Mesenchymal stem cell (in vitro differentiated cells and primary cell): ENCODE measurements around the gene PCSK6.
"Not testable (repeated sequence)": the region's sequence is repeated elsewhere in the genome, so short reads cannot be mapped to it uniquely, and the experiment has no call there.

Experiments
- DNase-seq: peaks from one replicate; pipeline ENCODE4 v3.0.0-alpha.2; 2013
- H2AFZ ChIP-seq: one replicate; pipeline ENCODE4 v1.6.1; 2013; ENCODE audit warnings: low read depth, mild to moderate bottlenecking, control low read depth, inconsistent platforms, low read length, moderate library complexity
- H2AK5ac ChIP-seq: 2 replicates; pipeline ENCODE4 v1.6.1; 2013; ENCODE audit warnings: low read length, moderate library complexity, mild to moderate bottlenecking, inconsistent platforms; ENCODE audit not compliant: severe bottlenecking
- H2BK120ac ChIP-seq: one replicate; pipeline ENCODE4 v1.6.1; 2013; ENCODE audit warnings: low read depth, mild to moderate bottlenecking, inconsistent platforms, low read length, moderate library complexity
- H2BK12ac ChIP-seq, 2 experiments: one replicate each; pipeline ENCODE4 v1.6.1; 2013; ENCODE audit warnings: inconsistent platforms in 2 of 2, low read length in 2 of 2, mild to moderate bottlenecking in 2 of 2, moderate library complexity in 2 of 2, control low read depth in 1 of 2
- H2BK15ac ChIP-seq: one replicate; pipeline ENCODE4 v1.6.1; 2013; ENCODE audit warnings: mild to moderate bottlenecking, low read depth, inconsistent platforms; ENCODE audit not compliant: poor library complexity, severe bottlenecking
- H2BK5ac ChIP-seq: 2 replicates; pipeline ENCODE4 v1.6.1; 2013; ENCODE audit warnings: low read depth, mild to moderate bottlenecking, low read length, control low read depth, inconsistent platforms; ENCODE audit not compliant: poor library complexity, severe bottlenecking
- H3K14ac ChIP-seq, 2 experiments: one replicate each; pipeline ENCODE4 v1.6.1; 2013; ENCODE audit warnings: inconsistent platforms in 2 of 2, low read length in 2 of 2, control low read depth in 1 of 2, mild to moderate bottlenecking in 1 of 2, moderate library complexity in 1 of 2
- H3K18ac ChIP-seq, 2 experiments: one replicate each; pipeline ENCODE4 v1.6.1; 2013; ENCODE audit warnings: inconsistent platforms in 2 of 2, low read length in 2 of 2, control low read depth in 1 of 2, low read depth in 1 of 2, mild to moderate bottlenecking in 1 of 2
- H3K23ac ChIP-seq, 2 experiments: one replicate each; pipeline ENCODE4 v1.6.1; 2013; ENCODE audit warnings: inconsistent platforms in 2 of 2, low read length in 2 of 2, mild to moderate bottlenecking in 2 of 2, moderate library complexity in 2 of 2, control low read depth in 1 of 2
- H3K27ac ChIP-seq: 2 replicates; pipeline ENCODE4 v1.5.1; 2013; ENCODE audit warnings: mild to moderate bottlenecking, moderate library complexity, low read length, control low read depth, inconsistent platforms; ENCODE audit not compliant: poor library complexity, severe bottlenecking
- H3K27me3 ChIP-seq, 2 experiments: 2 replicates each; pipeline versions ENCODE4 v1.6.1 to v1.7.0; 2013; ENCODE audit warnings: low read length in 2 of 2, mild to moderate bottlenecking in 2 of 2, moderate library complexity in 2 of 2, control low read depth in 1 of 2, inconsistent platforms in 1 of 2; ENCODE audit not compliant: control insufficient read depth in 1 of 2, insufficient read depth in 1 of 2
- H3K36me3 ChIP-seq, 2 experiments: 2 replicates each; pipeline versions ENCODE4 v1.6.1 to v1.7.0; 2013; ENCODE audit warnings: low read length in 2 of 2, control low read depth in 1 of 2, inconsistent platforms in 1 of 2, low read depth in 1 of 2, mild to moderate bottlenecking in 1 of 2; ENCODE audit not compliant: insufficient read depth in 2 of 2, control insufficient read depth in 1 of 2
- H3K4ac ChIP-seq, 2 experiments: one replicate each; pipeline ENCODE4 v1.6.1; 2013; ENCODE audit warnings: inconsistent platforms in 2 of 2, low read length in 2 of 2, mild to moderate bottlenecking in 2 of 2, moderate library complexity in 2 of 2, control low read depth in 1 of 2, low read depth in 1 of 2
- H3K4me1 ChIP-seq: 2 replicates; pipeline ENCODE4 v1.6.1; 2013; ENCODE audit warnings: low read depth, low read length, control low read depth; ENCODE audit not compliant: control insufficient read depth, insufficient read depth
- H3K4me2 ChIP-seq: 2 replicates; pipeline ENCODE4 v1.6.1; 2013; ENCODE audit warnings: low read length, mild to moderate bottlenecking, inconsistent platforms; ENCODE audit not compliant: poor library complexity, severe bottlenecking
- H3K4me3 ChIP-seq, 2 experiments: 2 replicates each; pipeline versions ENCODE4 v1.5.1 to v1.7.0; 2013; ENCODE audit warnings: low read length in 2 of 2, mild to moderate bottlenecking in 2 of 2, control low read depth in 1 of 2, low read depth in 1 of 2; ENCODE audit not compliant: insufficient read depth in 1 of 2
- H3K79me1 ChIP-seq: replicated peaks from 2 replicates; pipeline ENCODE4 v1.6.1; 2013; ENCODE audit warnings: mild to moderate bottlenecking, control low read depth, low read length, inconsistent platforms; ENCODE audit not compliant: poor library complexity, severe bottlenecking
- H3K9ac ChIP-seq: 2 replicates; pipeline ENCODE4 v1.7.0; 2013; ENCODE audit warnings: mild to moderate bottlenecking, low read length, moderate library complexity
- H3K9me3 ChIP-seq: 2 replicates; pipeline ENCODE4 v1.7.0; 2013; ENCODE audit warnings: mild to moderate bottlenecking, low read length; ENCODE audit not compliant: control insufficient read depth
- H4K8ac ChIP-seq: one replicate; pipeline ENCODE4 v1.6.1; 2013; ENCODE audit warnings: inconsistent platforms, mild to moderate bottlenecking, low read length, moderate library complexity
- H4K91ac ChIP-seq: one replicate; pipeline ENCODE4 v1.6.1; 2013; ENCODE audit warnings: mild to moderate bottlenecking, low read length, inconsistent platforms
- WGBS: methylation state at CpG from one replicate; pipeline ENCODE4 v1.1.7; 2013; ENCODE audit warnings: mixed read lengths; 5-methylcytosine and 5-hydroxymethylcytosine counted together

Gene PCSK6

DNA sequence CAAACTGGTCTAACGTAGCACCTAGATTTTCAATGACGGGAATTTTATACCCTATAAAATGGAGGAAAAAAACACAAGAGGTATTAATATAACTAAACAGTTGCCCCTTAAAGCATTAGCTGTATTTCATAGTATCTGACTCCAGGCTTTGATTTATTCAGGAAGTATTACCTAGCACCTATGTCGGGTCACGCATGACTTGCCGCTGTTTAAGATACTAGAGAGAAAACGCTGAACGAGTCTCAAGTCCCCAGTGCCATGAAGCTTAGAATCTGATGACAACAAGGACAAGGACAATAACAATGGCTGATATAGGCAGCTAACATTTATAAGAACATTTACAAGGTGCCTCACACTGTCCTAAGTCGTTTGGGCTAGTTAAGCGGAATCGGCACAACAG lies 196.4 kb downstream of the PCSK6 start:
- no peak overlapping the region for H2BK15ac ChIP-seq
- H3K4me2 ChIP-seq: peak overlapping the region; percentile 26
- no peak overlapping the region for H4K8ac ChIP-seq
- no peak overlapping the region for H2AFZ ChIP-seq
- H2BK12ac ChIP-seq: no peak overlapping the region
- H3K18ac ChIP-seq: no peak overlapping the region
- H3K9me3 ChIP-seq: no peaks in the 10 kb centered on the region
- H3K4me3 ChIP-seq: peak overlapping the region in 1 of 2 experiments; percentile 100
- DNase-seq: peak; percentile 15
- peak overlapping the region in 1 of 2 experiments; percentile 20 for H3K23ac ChIP-seq
- H2BK120ac ChIP-seq: no peak overlapping the region
- H3K9ac ChIP-seq: peak overlapping the region; percentile 95
- no peak overlapping the region for H2AK5ac ChIP-seq
- peaks cover 2% of the 10 kb centered on the region for H3K4me1 ChIP-seq
- H3K79me1 ChIP-seq: peaks cover 3% of the 10 kb centered on the region
- H3K27me3 ChIP-seq: no peaks in the 10 kb centered on the region
- no peak overlapping the region for H3K4ac ChIP-seq
- WGBS: 78% methylated on average over 8 of the region's 10 CpGs
- H3K36me3 ChIP-seq: peaks cover 8 to 32% of the 10 kb centered on the region in 2 experiments
- H3K14ac ChIP-seq: no peak overlapping the region
- H4K91ac ChIP-seq: no peak overlapping the region
- H2BK5ac ChIP-seq: no peak overlapping the region
- no peak overlapping the region for H3K27ac ChIP-seq

DNA sequence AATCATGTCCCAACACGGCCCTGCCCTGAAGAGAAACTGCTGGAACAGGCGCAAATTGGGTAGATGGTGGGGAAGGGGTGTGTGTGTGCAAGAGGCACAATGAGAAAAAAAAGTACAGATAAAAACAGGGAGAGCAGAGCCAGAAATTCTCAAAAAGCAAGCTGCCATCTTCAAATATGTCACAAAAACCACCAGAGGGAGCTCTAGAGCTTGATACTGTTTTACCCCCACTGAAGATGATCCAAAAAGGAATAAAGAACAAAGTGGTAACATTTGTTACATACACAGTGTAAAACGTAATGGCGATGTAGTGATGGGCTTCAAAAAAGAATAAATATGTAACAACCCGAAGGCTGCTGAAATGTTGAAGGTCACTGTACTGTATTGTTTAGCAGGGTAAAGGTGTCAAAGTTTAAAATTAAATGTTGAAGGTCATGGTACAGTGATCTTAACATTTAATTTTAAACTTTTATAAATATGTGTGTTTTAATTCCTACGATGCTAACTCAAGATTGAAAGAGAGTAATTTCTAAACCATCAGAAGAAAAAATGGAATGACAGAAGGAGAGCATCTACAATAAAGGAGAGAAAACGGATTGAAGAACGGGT lies 200.5 kb downstream of the PCSK6 start:
- Histone ChIP-seq H3K18ac (no peak overlapping the region), H3K9ac (no peak overlapping the region), H3K4me3 (no peak overlapping the region), H3K27me3 (no peaks in the 10 kb centered on the region), H3K23ac (no peak overlapping the region), H3K27ac (no peak overlapping the region), H2AFZ (no peak overlapping the region), H3K9me3 (no peaks in the 10 kb centered on the region), H3K79me1 (peaks cover 14% of the 10 kb centered on the region), H3K4me1 (peaks cover 2% of the 10 kb centered on the region), H2BK15ac (no peak overlapping the region), H3K4me2 (no peak overlapping the region), H4K8ac (no peak overlapping the region), H2AK5ac (no peak overlapping the region), H2BK5ac (no peak overlapping the region), H4K91ac (no peak overlapping the region), H3K36me3 (peaks cover 15 to 71% of the 10 kb centered on the region in 2 experiments), H2BK12ac (no peak overlapping the region), H3K14ac (no peak overlapping the region), H2BK120ac (no peak overlapping the region), H3K4ac (no peak overlapping the region)
- WGBS: 89% methylated on average over 5 of the region's 8 CpGs
- DNase-seq: peak; percentile 71

DNA sequence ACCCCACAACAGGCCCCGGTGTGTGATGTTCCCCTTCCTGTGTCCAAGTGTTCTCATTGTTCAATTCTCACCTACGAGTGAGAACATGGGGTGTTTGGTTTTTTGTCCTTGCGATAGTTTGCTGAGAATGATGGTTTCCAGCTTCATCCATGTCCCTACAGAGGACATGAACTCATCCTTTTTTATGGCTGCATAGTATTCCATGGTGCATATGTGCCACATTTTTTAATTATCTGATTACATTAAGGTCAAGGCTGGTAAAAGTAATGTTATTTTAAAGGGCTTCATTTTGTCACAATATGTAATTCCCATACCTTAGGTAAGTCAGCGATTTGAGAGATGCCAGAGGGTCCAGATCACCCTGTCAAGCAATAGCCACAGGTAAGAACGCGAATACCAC lies 202.2 kb downstream of the PCSK6 start:
- not testable (repeated sequence) for H2BK12ac ChIP-seq, H2AK5ac ChIP-seq, H4K91ac ChIP-seq, H3K4me2 ChIP-seq, H3K4me3 ChIP-seq, H2AFZ ChIP-seq, H3K27ac ChIP-seq, H4K8ac ChIP-seq, H3K4me1 ChIP-seq, H3K23ac ChIP-seq, H3K4ac ChIP-seq, H3K9ac ChIP-seq, H3K9me3 ChIP-seq, H2BK5ac ChIP-seq, DNase-seq, H2BK15ac ChIP-seq, H3K14ac ChIP-seq, H3K18ac ChIP-seq, H3K27me3 ChIP-seq, H2BK120ac ChIP-seq
- WGBS: 100% methylated on average over 3 of the region's 6 CpGs
- Histone ChIP-seq H3K79me1 (peaks cover 19% of the 10 kb centered on the region), H3K36me3 (peaks cover 26 to 83% of the 10 kb centered on the region in 2 experiments)

DNA sequence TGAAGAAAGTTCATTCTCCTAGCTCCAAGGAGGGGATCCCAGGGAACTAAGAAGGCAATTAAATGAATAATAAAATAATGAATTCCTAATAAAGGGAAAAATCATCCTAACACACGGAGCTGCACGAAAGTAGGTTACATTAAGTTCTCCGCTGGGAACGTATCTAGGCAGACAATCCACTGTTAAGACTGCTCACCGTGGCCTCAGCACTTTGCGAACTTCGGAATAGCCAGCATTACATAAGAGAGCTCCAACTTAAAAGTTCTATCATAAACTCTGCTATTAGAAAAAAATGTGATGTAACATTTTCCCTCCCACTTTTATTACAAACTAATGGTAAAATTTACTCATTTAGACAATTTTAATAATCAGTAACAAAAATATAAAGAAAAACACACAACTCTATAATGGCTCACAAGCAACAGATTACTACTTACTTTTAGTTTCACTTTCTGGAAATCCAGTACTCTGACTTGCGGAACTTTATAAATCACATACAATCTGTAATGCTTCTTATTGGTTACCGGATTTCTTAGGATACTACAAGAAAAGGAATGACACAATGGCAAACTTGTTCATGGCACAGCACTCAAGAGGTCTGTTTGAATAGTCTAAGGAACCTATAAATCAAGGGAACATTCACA lies 202.9 kb downstream of the PCSK6 start:
- no peak overlapping the region for H2AFZ ChIP-seq
- H3K9me3 ChIP-seq: no peaks in the 10 kb centered on the region
- no peak overlapping the region for H3K27ac ChIP-seq
- peak; percentile 41 for DNase-seq
- H2BK120ac ChIP-seq: no peak overlapping the region
- no peaks in the 10 kb centered on the region for H3K4me1 ChIP-seq
- H3K4me2 ChIP-seq: no peak overlapping the region
- H3K14ac ChIP-seq: no peak overlapping the region
- no peak overlapping the region for H3K4ac ChIP-seq
- H2BK15ac ChIP-seq: no peak overlapping the region
- H2BK12ac ChIP-seq: no peak overlapping the region
- 100% methylated on average over 7 of the region's 9 CpGs for WGBS
- H3K27me3 ChIP-seq: no peaks in the 10 kb centered on the region
- H3K18ac ChIP-seq: no peak overlapping the region
- H3K36me3 ChIP-seq: peaks cover 26 to 84% of the 10 kb centered on the region in 2 experiments
- H3K79me1 ChIP-seq: peaks cover 19% of the 10 kb centered on the region
- H3K9ac ChIP-seq: peak overlapping the region; percentile 27
- H2AK5ac ChIP-seq: no peak overlapping the region
- H3K4me3 ChIP-seq: no peak overlapping the region
- H4K91ac ChIP-seq: no peak overlapping the region
- no peak overlapping the region for H4K8ac ChIP-seq
- H2BK5ac ChIP-seq: no peak overlapping the region
- H3K23ac ChIP-seq: no peak overlapping the region
